HG02852 (cell line): ENCODE measurements around the gene PBRM1.

ENCODE experiments used
- ATAC-seq: cut with Tn5 transposase; IDR thresholded peaks from one replicate; pipeline ENCODE4 v1.9.1; 2021; ENCODE audit warnings: mild to moderate bottlenecking, moderate library complexity; ENCODE audit not compliant: unreplicated experiment

Gene PBRM1

GRCh38 chr3:52512727-52513126, 173.0 kb downstream of the PBRM1 start:
- no peak for ATAC-seq

DNA sequence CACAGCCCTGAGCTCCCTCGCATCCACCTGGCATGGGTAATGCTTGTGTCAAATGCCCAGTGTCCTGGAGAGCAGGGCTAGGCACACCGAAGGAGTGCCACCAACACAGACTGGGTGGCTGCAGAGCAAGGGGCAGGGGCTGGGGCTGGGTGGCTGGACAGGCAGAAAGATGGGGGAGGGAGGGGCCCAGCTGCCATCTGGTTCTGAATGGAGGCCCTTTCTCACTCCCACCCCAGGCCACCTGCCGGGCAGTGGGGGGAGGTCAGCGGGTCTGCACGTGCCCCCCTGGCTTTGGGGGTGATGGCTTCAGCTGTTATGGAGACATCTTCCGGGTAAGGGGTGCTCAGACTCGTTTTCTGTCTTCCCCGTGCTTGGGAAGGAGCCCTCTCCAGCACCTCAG, 173.6 kb downstream of the PBRM1 start:
- ATAC-seq, result no peak

DNA sequence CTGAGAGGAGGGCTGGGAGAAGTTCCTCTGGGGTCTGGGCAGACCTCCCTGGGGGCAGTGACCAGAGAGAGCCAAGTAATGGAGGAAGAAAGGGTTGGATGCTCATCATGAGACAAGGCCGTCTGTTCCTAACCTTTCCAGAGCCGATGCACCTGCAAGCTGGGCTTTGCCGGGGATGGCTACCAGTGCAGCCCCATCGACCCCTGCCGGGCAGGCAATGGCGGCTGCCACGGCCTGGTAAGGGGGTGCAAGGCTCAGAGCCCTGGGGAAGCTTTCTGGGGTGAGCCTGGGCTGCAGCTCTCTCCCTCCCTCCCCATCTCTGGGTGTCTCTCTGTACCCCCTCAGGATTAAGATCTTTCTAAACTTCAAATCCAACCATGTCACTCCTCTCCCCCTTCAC, 174.2 kb downstream of the PBRM1 start:
- no peak for ATAC-seq

DNA sequence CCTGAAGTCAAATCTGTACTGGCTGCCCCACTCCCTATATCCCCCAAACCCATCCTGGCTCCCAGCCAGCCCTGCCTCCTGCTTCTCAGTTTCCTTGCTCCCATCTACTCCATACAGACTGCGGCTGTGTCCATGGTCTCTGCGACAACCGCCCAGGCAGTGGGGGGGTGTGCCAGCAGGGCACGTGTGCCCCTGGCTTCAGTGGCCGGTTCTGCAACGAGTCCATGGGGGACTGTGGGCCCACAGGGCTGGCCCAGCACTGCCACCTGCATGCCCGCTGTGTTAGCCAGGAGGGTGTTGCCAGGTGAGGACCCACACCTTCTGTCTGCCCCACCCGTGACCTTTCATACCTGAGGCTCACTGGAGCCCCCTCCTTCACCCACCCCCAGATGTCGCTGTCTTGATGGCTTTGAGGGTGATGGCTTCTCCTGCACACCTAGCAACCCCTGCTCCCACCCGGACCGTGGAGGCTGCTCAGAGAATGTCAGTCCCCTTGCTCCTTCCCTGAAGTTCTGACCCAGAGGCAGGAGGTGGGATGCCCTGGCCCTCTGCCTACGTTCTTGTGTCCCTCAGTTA, 175.9 kb downstream of the PBRM1 start:
- ATAC-seq, result no peak

DNA sequence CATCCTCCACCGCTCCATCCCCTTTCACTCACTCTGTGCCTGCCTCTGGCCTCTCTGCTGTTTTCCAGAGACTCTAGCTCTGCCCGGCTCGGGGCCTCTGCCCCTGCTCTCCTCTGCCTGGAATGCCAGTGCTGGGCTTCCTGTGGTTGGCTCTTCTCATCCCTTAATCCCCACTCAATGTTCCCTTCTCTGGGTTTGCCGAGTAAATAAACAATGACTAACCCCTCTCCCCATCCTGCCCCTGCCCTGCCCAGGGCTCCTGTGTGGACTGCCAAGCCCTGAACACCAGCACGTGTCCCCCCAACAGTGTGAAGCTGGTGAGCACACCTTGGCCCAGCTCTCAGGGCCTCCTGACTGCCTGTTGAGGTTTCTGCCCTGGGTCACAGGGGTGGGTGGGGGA, 178.4 kb downstream of the PBRM1 start:
- ATAC-seq, result no peak

DNA sequence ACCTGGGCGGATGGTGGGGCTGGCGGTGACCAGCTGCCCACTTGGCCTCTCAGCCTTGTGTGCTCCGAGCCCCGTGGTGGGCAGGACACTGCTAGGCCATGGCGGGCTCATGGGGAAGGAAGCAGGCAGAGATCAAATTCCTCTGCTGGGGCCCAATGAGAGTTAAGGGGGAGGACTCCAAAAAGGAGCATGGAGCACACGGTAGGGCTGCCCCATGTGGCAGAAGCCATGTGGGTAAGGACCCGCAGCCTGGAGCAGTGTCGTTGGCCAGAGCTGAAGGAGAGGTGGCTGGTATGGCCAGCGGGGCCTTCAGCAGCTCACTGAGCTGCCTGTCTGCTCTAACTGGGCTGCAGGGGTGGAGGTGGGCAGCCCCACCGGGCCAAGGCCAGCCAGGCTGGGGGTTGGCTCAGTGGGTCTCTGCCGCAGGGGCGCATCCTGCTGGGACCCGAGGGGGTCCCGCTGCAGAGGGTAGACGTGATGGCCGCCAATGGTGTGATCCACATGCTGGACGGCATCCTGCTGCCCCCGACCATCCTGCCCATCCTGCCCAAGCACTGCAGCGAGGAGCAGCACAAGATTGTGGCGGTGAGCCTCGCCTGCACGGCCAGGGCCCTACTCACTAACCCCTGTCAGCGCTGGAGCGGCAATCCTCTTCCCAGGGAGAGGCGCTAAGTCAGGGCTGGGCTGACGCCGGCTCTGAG, 179.3 kb downstream of the PBRM1 start:
- ATAC-seq, result no peak

GRCh38 chr3:52504977-52505376, 180.7 kb downstream of the PBRM1 start:
- no peak for ATAC-seq

GRCh38 chr3:52503788-52504424, 181.8 kb downstream of the PBRM1 start:
- no peak for ATAC-seq

GRCh38 chr3:52502808-52503350, 182.8 kb downstream of the PBRM1 start:
- ATAC-seq, result no peak

DNA sequence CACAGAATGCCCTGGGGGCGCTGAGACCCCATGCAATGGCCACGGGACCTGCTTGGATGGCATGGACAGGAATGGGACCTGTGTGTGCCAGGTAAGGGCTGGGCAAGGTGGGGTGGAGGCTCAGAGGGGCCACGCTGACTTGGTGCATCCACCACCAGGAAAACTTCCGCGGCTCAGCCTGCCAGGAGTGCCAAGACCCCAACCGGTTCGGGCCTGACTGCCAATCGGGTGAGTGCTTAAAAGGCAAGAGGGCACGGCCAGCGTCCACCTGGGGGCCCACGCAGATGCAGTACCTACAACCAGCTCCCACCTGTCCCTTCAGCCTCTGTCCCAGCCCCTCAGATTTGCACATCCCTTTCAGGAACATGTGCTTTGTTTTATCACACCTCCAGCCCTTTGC, 183.7 kb downstream of the PBRM1 start:
- no peak for ATAC-seq

GRCh38 chr3:52501046-52501445, 184.7 kb downstream of the PBRM1 start:
- no peak for ATAC-seq

- ATAC-seq, result no peak
These were observed 187.3 kb downstream of the PBRM1 start for GRCh38 chr3:52498137-52499054.

DNA sequence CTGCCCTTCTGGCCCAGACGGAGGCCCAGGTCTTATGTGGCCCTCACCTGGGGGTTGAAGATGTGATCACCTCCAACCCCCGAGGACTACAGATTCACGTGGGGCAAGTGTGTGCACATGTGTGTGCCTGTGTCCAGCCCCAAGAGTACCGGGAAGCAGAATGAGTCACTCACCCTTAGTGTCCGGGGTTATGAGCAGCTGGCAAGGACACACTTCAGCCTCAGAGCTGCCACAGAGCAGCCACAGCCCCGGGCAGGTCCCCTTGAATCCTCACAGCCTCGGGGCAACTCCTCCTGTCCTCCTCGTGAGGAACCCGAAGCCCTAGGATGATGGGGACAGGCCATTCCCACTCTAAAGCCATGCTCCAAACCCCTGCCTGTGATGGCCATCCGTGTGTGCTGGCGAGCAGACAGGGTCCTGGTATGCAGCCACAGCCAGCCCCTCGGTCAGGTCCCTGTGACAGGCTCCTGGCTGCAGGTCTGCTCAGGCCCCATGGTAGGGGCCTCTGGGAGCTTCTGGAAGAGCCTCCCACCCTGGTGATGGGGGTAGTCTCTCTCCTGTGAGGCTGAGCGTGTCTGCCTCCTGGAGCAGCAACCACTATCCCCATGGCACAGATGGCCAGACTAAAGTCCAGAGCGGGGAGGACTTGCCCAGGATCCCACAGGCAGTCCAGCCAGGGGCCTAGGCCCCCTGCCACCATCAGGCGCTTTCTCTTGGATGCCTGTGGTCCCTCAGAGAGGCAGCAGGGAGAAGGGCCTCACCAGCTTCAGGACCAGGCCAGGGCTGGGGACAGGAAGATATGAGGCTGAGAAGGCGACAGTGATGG, 189.7 kb downstream of the PBRM1 start:
- ATAC-seq, result no peak
